WERI-Rb-1 (cell line): ENCODE data around the gene BTBD17.

Experiments used
- DNase-seq: peaks from one replicate; pipeline ENCODE4 v3.0.0-alpha.2; 2020
- H3K27ac ChIP-seq: fragments of 250-450 bp; sonication (Bioruptor Pico); 2 replicates; pipeline ENCODE4 v1.5.1; 2020; ENCODE audit warnings: mild to moderate bottlenecking, moderate library complexity
- H3K27me3 ChIP-seq: fragments of 250-450 bp; sonication (Bioruptor Pico); 2 replicates; pipeline ENCODE4 v1.5.1; 2021; ENCODE audit warnings: mild to moderate bottlenecking, low read depth, moderate library complexity; ENCODE audit not compliant: insufficient read depth, severe bottlenecking
- H3K36me3 ChIP-seq: fragments of 250-450 bp; sonication (Bioruptor Pico); 2 replicates; pipeline ENCODE4 v1.5.1; 2020; ENCODE audit warnings: mild to moderate bottlenecking, moderate library complexity
- H3K4me3 ChIP-seq: 2 replicates; pipeline ENCODE4 v1.5.1; 2011; ENCODE audit warnings: low read depth, mild to moderate bottlenecking, control low read depth, low read length
- H3K9me3 ChIP-seq: fragments of 250-450 bp; sonication (Bioruptor Pico); 2 replicates; pipeline ENCODE4 v1.5.1; 2021; ENCODE audit warnings: mild to moderate bottlenecking, moderate library complexity; ENCODE audit not compliant: severe bottlenecking
- TF ChIP-seq, protein P1 (sequence below): IDR thresholded peaks from 2 replicates; pipeline ENCODE4 v1.5.1; 2011; ENCODE audit warnings: low read depth, mild to moderate bottlenecking, control low read depth, inconsistent platforms, low read length

The BTBD17 gene

DNA sequence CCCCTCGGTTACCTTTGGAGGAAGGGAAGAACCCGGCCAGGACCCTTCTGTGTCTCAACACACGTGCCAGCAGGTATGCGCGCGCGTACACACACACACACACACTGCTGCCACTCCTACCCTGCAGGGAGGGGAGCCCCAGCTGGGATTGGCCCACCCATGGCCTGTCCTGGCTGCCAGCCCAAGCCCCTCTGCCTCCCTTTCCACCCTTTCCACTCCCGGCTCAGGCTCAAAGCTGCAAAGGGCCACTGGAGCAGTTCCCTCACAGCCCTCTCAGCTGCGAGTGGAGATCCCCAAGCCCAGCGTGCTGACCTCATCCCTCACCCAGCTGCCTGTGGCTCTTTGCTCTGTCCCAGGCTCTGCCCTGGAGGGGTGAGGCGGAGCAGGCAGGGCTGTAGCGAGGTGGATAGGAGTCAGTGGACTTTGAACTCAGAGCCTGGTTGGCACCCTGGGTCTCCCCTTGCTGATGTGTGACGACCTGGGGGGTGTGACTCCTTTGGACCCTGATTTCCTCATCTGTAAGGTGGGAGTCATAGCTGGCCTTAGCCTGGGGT lies 21.1 kb downstream of the BTBD17 start:
- TF ChIP-seq, protein P1, sequence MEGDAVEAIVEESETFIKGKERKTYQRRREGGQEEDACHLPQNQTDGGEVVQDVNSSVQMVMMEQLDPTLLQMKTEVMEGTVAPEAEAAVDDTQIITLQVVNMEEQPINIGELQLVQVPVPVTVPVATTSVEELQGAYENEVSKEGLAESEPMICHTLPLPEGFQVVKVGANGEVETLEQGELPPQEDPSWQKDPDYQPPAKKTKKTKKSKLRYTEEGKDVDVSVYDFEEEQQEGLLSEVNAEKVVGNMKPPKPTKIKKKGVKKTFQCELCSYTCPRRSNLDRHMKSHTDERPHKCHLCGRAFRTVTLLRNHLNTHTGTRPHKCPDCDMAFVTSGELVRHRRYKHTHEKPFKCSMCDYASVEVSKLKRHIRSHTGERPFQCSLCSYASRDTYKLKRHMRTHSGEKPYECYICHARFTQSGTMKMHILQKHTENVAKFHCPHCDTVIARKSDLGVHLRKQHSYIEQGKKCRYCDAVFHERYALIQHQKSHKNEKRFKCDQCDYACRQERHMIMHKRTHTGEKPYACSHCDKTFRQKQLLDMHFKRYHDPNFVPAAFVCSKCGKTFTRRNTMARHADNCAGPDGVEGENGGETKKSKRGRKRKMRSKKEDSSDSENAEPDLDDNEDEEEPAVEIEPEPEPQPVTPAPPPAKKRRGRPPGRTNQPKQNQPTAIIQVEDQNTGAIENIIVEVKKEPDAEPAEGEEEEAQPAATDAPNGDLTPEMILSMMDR, result no peak
- H3K9me3 ChIP-seq, result peaks cover 6% of the 10 kb centered on the region
- DNase-seq, result peak; percentile 67
- H3K27me3 ChIP-seq, result no peaks in the 10 kb centered on the region
- no peak overlapping the region for H3K4me3 ChIP-seq
- no peaks in the 10 kb centered on the region for H3K36me3 ChIP-seq
- peak overlapping the region; percentile 75 for H3K27ac ChIP-seq

DNA sequence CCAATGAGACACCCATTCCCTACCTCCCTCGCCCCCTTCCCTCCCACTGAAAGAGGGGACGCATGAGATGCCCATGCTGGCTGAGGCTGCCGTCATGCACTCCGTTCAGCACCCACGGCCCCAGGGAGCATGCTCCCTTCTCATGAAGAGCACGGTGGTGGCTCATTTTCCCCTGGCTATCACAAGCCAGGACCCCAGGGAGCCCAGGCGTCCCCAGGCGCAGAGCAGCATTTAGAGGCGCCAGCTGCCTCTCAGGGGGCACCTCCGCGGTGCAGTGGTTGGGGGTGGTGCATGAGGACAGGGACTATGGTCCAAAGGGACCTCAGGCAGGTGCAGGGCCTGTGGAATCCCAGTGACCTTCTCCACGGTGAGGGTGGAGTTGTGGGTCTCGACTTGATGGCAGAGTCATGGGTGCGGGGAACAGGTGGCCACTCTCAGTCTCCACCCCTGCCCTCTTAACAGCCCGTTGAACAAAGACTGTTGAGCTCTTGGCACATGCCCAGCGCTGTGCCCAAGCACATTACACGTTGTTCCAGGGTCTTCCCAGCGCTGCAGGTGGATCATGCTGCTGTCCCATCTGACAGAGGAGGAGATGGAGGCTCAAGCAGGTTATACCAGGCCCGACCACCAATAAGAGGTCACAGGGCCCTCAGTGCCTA lies 22.0 kb downstream of the BTBD17 start:
- no peak for DNase-seq
- no peak overlapping the region for H3K4me3 ChIP-seq
- TF ChIP-seq, protein P1, result no peak
- H3K9me3 ChIP-seq, result peaks cover 15% of the 10 kb centered on the region
- peak overlapping the region; percentile 75 for H3K27ac ChIP-seq
- H3K27me3 ChIP-seq, result no peaks in the 10 kb centered on the region
- H3K36me3 ChIP-seq, result no peaks in the 10 kb centered on the region

DNA sequence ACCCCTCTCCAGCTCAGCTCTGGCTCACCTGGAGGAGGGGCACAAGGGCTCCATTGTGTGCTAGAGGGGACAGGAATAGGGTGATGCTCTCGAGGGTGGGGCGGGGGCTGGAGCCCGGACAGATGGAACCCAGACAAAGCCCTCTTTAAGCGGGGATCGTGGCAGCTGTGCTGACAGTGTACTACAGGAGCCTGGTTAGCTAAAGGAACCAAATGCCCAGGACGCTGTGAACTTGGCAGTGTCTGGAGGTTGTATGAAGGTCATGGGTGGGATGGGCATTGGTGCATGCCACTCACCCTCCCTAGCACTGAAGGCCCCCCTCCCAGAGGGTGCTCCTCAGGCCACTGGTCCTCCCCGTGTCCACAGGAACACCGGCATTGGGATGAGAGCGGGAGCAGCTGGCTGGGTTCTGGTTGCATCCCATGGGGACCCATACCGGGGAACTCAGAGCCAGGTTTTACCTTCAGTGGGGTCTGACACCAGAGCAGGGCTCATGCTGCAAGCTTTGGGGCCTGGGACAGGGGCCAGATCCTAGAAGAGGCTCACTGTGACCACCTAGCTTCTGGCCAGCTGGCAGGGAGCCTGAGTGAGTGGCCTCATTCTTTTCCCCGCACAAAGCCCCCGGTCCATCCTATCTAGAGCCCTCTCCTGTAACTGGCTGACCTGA lies 23.7 kb downstream of the BTBD17 start:
- Histone ChIP-seq H3K27ac (peak overlapping the region; percentile 97), H3K4me3 (no peak overlapping the region), H3K36me3 (0 out of 2 replicates have a peak, but pooled peaks cover 2% of the 10 kb centered on the region), H3K27me3 (no peaks in the 10 kb centered on the region), H3K9me3 (peaks cover 24% of the 10 kb centered on the region)
- TF ChIP-seq, protein P1, result no peak
- DNase-seq, result peak; percentile 95

DNA sequence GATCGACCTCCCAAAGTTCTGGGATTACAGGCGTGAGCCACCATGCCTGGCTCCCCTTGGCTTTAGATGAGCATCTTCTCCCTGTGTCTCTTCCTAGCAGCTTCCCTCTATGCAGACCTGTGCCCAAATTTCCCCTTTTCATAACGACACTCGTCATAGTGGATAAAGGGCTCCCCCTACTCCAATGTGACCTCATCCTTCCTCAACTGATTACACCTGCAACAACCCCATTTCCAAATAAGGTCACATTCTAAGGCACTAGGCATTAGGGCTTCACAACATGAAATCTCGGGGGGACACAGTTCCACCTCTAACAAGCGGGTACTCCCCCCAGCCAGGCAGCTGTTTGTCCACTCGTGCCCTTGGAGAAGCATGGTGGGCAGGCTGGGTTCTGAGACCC lies 25.4 kb downstream of the BTBD17 start:
- TF ChIP-seq, protein P1, result no peak
- Histone ChIP-seq H3K36me3 (0 out of 2 replicates have a peak, but pooled peaks cover 2% of the 10 kb centered on the region), H3K9me3 (peaks cover 24% of the 10 kb centered on the region), H3K27me3 (no peaks in the 10 kb centered on the region), H3K27ac (peak overlapping the region; percentile 97), H3K4me3 (no peak overlapping the region)
- DNase-seq, result no peak

DNA sequence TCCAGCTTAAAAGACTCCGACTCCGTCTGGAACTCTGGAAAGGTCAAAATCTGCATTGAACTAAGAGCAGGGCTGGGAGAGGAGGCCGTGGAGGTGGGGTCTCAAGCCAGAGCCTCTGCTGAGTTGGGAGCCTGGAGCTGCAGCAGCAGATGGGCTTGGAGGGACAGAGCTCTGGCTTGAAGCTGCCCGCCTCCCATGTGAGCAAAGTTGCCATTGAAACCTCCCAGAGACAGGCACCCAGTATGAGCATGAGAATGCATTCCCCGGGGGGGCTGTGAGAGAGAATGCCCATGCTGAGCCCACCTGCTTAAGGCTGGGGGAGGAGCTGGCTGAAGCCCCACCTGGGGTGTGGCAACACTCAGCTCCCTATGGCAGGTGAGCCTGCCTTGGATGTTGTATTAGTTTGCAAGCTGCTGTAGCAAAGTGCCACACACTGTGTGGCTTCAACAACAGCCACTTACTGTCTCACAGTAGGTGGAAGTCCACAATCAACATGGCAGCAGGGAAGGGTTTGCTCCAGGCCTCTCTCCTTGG lies 26.1 kb downstream of the BTBD17 start:
- Histone ChIP-seq H3K36me3 (0 out of 2 replicates have a peak, but pooled peaks cover 2% of the 10 kb centered on the region), H3K4me3 (no peak overlapping the region), H3K27me3 (no peaks in the 10 kb centered on the region), H3K9me3 (peaks cover 24% of the 10 kb centered on the region), H3K27ac (peak overlapping the region; percentile 96)
- DNase-seq, result no peak
- TF ChIP-seq, protein P1, result no peak
